Mesodermal cell (in vitro differentiated cells): ENCODE results near the gene CACHD1.

Source experiments
- H3K27ac ChIP-seq: 2 replicates; pipeline ENCODE4 v1.7.0; 2013; ENCODE audit warnings: mild to moderate bottlenecking, low read depth, low read length, moderate library complexity; ENCODE audit not compliant: severe bottlenecking
- H3K36me3 ChIP-seq: 2 replicates; pipeline ENCODE4 v1.7.1; 2013; ENCODE audit warnings: mild to moderate bottlenecking, low read length, moderate library complexity; ENCODE audit not compliant: control insufficient read depth, insufficient read depth
- H3K4me1 ChIP-seq: one replicate; pipeline ENCODE4 v1.7.1; 2013; ENCODE audit warnings: mild to moderate bottlenecking, low read length; ENCODE audit not compliant: insufficient read depth, control insufficient read depth, poor library complexity, severe bottlenecking
- H3K4me3 ChIP-seq: 2 replicates; pipeline ENCODE4 v1.7.0; 2013; ENCODE audit warnings: low read length, control low read depth, mild to moderate bottlenecking; ENCODE audit not compliant: insufficient read depth, poor library complexity, severe bottlenecking; ENCODE audit errors: extremely low read depth
- H3K9me3 ChIP-seq: 2 replicates; pipeline ENCODE4 v1.7.1; 2013; ENCODE audit warnings: mild to moderate bottlenecking, low read length, moderate library complexity; ENCODE audit not compliant: control insufficient read depth
- WGBS, 2 experiments: methylation state at CpG; one replicate each; pipeline ENCODE4 v1.1.5; 2013; ENCODE audit warnings: missing lambda C conversion rate in 2 of 2; ENCODE audit not compliant: insufficient coverage in 2 of 2; 5-methylcytosine and 5-hydroxymethylcytosine counted together

CACHD1 gene

GRCh38 chr1:64483731-64484414 lies 13.9 kb downstream of the CACHD1 start:
- no peaks in the 10 kb centered on the region for H3K9me3 ChIP-seq
- WGBS, 2 experiments: 88 to 94% methylated on average over 4 of the region's 7 CpGs
- peaks cover 37% of the 10 kb centered on the region for H3K4me1 ChIP-seq
- peaks cover 7% of the 10 kb centered on the region for H3K36me3 ChIP-seq
- H3K4me3 ChIP-seq: no peak overlapping the region
- H3K27ac ChIP-seq: no peak overlapping the region

GRCh38 chr1:64484651-64485050 lies 14.7 kb downstream of the CACHD1 start:
- Histone ChIP-seq H3K36me3 (no peaks in the 10 kb centered on the region), H3K4me3 (no peak overlapping the region), H3K9me3 (no peaks in the 10 kb centered on the region), H3K27ac (no peak overlapping the region), H3K4me1 (peaks cover 36% of the 10 kb centered on the region)
- no CpG with 5 or more reads among the region's 3 CpGs for WGBS, 2 experiments

- WGBS, 2 experiments: 57 to 67% methylated on average over 3 of the region's 7 CpGs
- Histone ChIP-seq H3K4me1 (peaks cover 30% of the 10 kb centered on the region), H3K27ac (no peak overlapping the region), H3K4me3 (no peak overlapping the region), H3K36me3 (no peaks in the 10 kb centered on the region), H3K9me3 (no peaks in the 10 kb centered on the region)
Measured at GRCh38 chr1:64486193-64486592, 16.3 kb downstream of the CACHD1 start.

GRCh38 chr1:64487061-64487460 lies 17.1 kb downstream of the CACHD1 start:
- Histone ChIP-seq H3K27ac (no peak overlapping the region), H3K9me3 (no peaks in the 10 kb centered on the region), H3K4me3 (no peak overlapping the region), H3K4me1 (peaks cover 23% of the 10 kb centered on the region), H3K36me3 (no peaks in the 10 kb centered on the region)
- WGBS, 2 experiments: 91 to 100% methylated on average over 1 of the region's 1 CpG

- Histone ChIP-seq H3K4me1 (peaks cover 18% of the 10 kb centered on the region), H3K27ac (peak overlapping the region; percentile 60), H3K4me3 (no peak overlapping the region), H3K9me3 (no peaks in the 10 kb centered on the region), H3K36me3 (no peaks in the 10 kb centered on the region)
- 71 to 88% methylated on average over 1 of the region's 2 CpGs for WGBS, 2 experiments
Measured at GRCh38 chr1:64488862-64489261, 18.9 kb downstream of the CACHD1 start.

GRCh38 chr1:64489707-64490106 lies 19.8 kb downstream of the CACHD1 start:
- no peaks in the 10 kb centered on the region for H3K36me3 ChIP-seq
- H3K4me3 ChIP-seq: no peak overlapping the region
- H3K4me1 ChIP-seq: peaks cover 24% of the 10 kb centered on the region
- H3K27ac ChIP-seq: peak overlapping the region; percentile 60
- H3K9me3 ChIP-seq: no peaks in the 10 kb centered on the region

GRCh38 chr1:64490213-64490818 lies 20.4 kb downstream of the CACHD1 start:
- H3K36me3 ChIP-seq: no peaks in the 10 kb centered on the region
- H3K4me1 ChIP-seq: peaks cover 28% of the 10 kb centered on the region
- H3K9me3 ChIP-seq: no peaks in the 10 kb centered on the region
- H3K4me3 ChIP-seq: no peak overlapping the region
- peak overlapping the region; percentile 37 for H3K27ac ChIP-seq
- no CpG with 5 or more reads among the region's 3 CpGs for WGBS, 2 experiments

- Histone ChIP-seq H3K27ac (no peak overlapping the region), H3K36me3 (no peaks in the 10 kb centered on the region), H3K4me1 (peaks cover 49% of the 10 kb centered on the region), H3K9me3 (no peaks in the 10 kb centered on the region), H3K4me3 (no peak overlapping the region)
- 84 to 93% methylated on average over 6 to 8 of the region's 8 CpGs for WGBS, 2 experiments
Measured at GRCh38 chr1:64492424-64492823, 22.5 kb downstream of the CACHD1 start.

GRCh38 chr1:64493831-64494230 lies 23.9 kb downstream of the CACHD1 start:
- Histone ChIP-seq H3K27ac (peak overlapping the region; percentile 53), H3K36me3 (no peaks in the 10 kb centered on the region), H3K9me3 (no peaks in the 10 kb centered on the region), H3K4me1 (peaks cover 49% of the 10 kb centered on the region), H3K4me3 (no peak overlapping the region)
- WGBS, 2 experiments: 7 to 18% methylated on average over 3 to 4 of the region's 6 CpGs

GRCh38 chr1:64494659-64495058 lies 24.7 kb downstream of the CACHD1 start:
- Histone ChIP-seq H3K4me1 (peaks cover 45% of the 10 kb centered on the region), H3K36me3 (no peaks in the 10 kb centered on the region), H3K27ac (no peak overlapping the region), H3K9me3 (no peaks in the 10 kb centered on the region), H3K4me3 (no peak overlapping the region)
- 13 to 60% methylated on average over 1 to 2 of the region's 2 CpGs for WGBS, 2 experiments

- Histone ChIP-seq H3K4me1 (peaks cover 42% of the 10 kb centered on the region), H3K36me3 (no peaks in the 10 kb centered on the region), H3K4me3 (no peak overlapping the region), H3K27ac (no peak overlapping the region), H3K9me3 (no peaks in the 10 kb centered on the region)
- no CpG with 5 or more reads among the region's 1 CpG for WGBS, 2 experiments
Measured at GRCh38 chr1:64495878-64496277, 25.9 kb downstream of the CACHD1 start.
